ENCODE results near the gene SFRP4. TPM values are rescaled to one million over a fixed set of nuclear protein-coding genes. Genes with fewer than 3 reads are reported as not detected.

Gene SFRP4
- total RNA-seq, 1 experiment from 2014 or later = not detected

DNA sequence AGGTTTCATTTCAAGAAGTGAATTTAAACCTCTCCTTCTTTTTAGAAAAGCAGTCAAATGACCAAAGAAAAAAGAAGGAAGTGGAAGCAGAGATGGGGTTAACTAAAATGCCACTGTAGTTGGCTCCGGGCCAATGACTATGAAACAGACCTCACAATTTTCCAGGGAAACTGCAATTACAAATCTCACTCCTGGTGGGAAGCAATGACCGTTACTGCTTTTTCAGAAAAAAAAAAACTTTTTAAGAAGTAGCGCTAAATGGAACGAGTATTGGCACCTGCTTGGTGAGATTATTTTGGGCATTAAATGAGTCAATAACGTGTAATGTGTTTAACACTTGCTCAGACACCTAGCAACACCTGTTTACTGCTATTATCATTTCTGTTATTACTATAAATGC lies 1.2 kb downstream of the SFRP4 start:
- H2AFZ ChIP-seq (ENCODE audit: low read length) = no peak overlapping the region
- H4K5ac ChIP-seq (ENCODE audit: insufficient read length, low read depth, low read length) = no peak overlapping the region
- no peak overlapping the region for H3K9ac ChIP-seq (ENCODE audit: extremely low read depth, insufficient read length, low read length)
- no peak overlapping the region for H3K27ac ChIP-seq (ENCODE audit: insufficient read length, low read depth, low read length)
- WGBS (ENCODE audit: extremely low coverage, insufficient read length, low lambda C conversion rate) = no CpG with 5 or more reads among the region's 5 CpGs
- no peaks in the 10 kb centered on the region for H3K79me1 ChIP-seq (ENCODE audit: insufficient read depth, low read depth, low read length, poor library complexity, severe bottlenecking)
- H4K91ac ChIP-seq (ENCODE audit: insufficient read length, low read depth, low read length) = no peak overlapping the region
- no peaks in the 10 kb centered on the region for H3K4me1 ChIP-seq (ENCODE audit: insufficient read depth, low read length)
- H3K4ac ChIP-seq (ENCODE audit: low read depth, low read length) = no peak overlapping the region
- H4K8ac ChIP-seq (replicated peaks; ENCODE audit: insufficient read length, low read depth, low read length) = no peak overlapping the region
- Mint-ChIP-seq H3K4me3 (peak overlapping the region in 1 of 2 experiments; percentile 63; a peak in 1 of 5 replicates), H3K36me3 (ENCODE audit: insufficient read depth in 1 of 3, low read depth in 3 of 3) (no peaks in the 10 kb centered on the region), H3K4me1 (peaks cover 11 to 15% of the 10 kb centered on the region in 2 experiments), H3K27ac (no peak overlapping the region), H3K9me3 (no peaks in the 10 kb centered on the region), H3K27me3 (ENCODE audit: low read depth) (peaks cover 72% of the 10 kb centered on the region)
- H3K4me2 ChIP-seq (ENCODE audit: insufficient read depth, insufficient read length, low read length) = no peak overlapping the region
- H2AK5ac ChIP-seq (ENCODE audit: insufficient read length, low read length) = no peak overlapping the region
- no peak overlapping the region for H3T11ph ChIP-seq (ENCODE audit: low read length)
- H2BK120ac ChIP-seq (ENCODE audit: low read depth, low read length, poor library complexity, severe bottlenecking) = no peak overlapping the region
- H2BK12ac ChIP-seq (ENCODE audit: insufficient read length, low read depth, low read length) = no peak overlapping the region
- no peak overlapping the region for H3K14ac ChIP-seq (ENCODE audit: insufficient read depth, low read length)
- H3K27me3 ChIP-seq (ENCODE audit: insufficient read depth, low read length) = peaks cover 12% of the 10 kb centered on the region; the same call in 1 of the 2 replicates
- no peaks in the 10 kb centered on the region for H3K9me3 ChIP-seq (ENCODE audit: control insufficient read depth, low read depth, low read length)
- no peak overlapping the region for H3K56ac ChIP-seq (ENCODE audit: insufficient read length, low read depth, low read length)
- no peak overlapping the region for H2BK15ac ChIP-seq (ENCODE audit: low read depth, low read length)
- no peak overlapping the region for H3K23ac ChIP-seq (ENCODE audit: insufficient read length, low read depth, low read length)
- H3K18ac ChIP-seq (ENCODE audit: insufficient read length, low read depth, low read length) = no peak overlapping the region
- H2BK5ac ChIP-seq (ENCODE audit: insufficient read length, low read length) = no peak overlapping the region
- TF ChIP-seq CTCF (conservative IDR thresholded peaks at IDR 0.05) = no peak
- H3K23me2 ChIP-seq (ENCODE audit: insufficient read length, low read depth, low read length, poor library complexity, severe bottlenecking) = peaks cover 10% of the 10 kb centered on the region
- DNase-seq = no peak
- H4K20me1 ChIP-seq (ENCODE audit: control insufficient read depth, insufficient read depth, insufficient read length) = no peaks in the 10 kb centered on the region
- no peaks in the 10 kb centered on the region for H3K79me2 ChIP-seq (ENCODE audit: insufficient read depth, low read length)
- H2BK20ac ChIP-seq (ENCODE audit: low read depth, low read length, poor library complexity, severe bottlenecking) = no peak overlapping the region
